ENCODE results near the gene TXNDC11. TPM values are rescaled to one million over a fixed set of nuclear protein-coding genes. Genes with fewer than 3 reads are reported as not detected.

Gene TXNDC11
- total and polyA plus RNA-seq, 2 experiments from 2014 or later: 6.8 to 12.0 TPM

DNA sequence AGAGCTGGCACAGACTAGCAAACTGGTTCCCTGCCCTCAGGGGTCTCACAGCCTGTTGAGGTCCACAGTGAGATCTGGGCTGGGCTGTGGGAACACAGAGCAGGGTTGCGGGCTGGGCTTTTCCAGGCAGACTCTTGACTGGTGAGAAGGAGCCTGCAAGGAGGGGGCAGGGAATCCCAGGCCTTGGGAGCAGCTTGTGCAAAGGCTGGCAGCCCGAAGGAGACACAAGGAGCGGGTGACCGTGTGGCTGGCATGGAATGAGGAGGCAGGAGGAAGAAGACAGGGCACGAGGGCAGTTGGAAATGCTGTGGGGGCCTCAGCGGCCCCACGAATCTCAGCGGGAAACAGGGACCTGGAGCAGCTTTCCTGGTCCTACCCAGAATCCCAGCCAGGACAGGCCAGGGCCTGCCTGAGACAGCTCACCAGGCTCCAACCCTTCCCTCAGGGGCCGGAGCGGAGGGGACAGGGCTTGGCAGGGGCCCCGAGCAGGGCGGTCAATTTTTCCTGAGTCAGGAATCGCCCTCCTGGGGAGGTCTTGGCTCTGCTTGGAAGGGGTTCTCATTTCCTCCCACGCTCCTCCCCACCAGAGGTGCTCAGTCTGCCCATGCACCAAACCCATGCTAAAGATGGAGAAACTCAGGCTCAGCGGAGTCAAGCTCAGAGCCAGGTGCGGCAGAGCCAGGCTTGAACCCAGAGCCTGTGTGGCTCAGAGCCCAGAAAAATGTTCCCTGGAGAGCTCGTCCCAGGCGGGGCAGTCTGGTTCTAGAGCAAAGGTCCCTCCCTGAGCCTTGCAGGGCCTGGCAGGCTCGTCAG lies 83.6 kb downstream of the TXNDC11 start (continued):
- TF ChIP-seq, protein P1, sequence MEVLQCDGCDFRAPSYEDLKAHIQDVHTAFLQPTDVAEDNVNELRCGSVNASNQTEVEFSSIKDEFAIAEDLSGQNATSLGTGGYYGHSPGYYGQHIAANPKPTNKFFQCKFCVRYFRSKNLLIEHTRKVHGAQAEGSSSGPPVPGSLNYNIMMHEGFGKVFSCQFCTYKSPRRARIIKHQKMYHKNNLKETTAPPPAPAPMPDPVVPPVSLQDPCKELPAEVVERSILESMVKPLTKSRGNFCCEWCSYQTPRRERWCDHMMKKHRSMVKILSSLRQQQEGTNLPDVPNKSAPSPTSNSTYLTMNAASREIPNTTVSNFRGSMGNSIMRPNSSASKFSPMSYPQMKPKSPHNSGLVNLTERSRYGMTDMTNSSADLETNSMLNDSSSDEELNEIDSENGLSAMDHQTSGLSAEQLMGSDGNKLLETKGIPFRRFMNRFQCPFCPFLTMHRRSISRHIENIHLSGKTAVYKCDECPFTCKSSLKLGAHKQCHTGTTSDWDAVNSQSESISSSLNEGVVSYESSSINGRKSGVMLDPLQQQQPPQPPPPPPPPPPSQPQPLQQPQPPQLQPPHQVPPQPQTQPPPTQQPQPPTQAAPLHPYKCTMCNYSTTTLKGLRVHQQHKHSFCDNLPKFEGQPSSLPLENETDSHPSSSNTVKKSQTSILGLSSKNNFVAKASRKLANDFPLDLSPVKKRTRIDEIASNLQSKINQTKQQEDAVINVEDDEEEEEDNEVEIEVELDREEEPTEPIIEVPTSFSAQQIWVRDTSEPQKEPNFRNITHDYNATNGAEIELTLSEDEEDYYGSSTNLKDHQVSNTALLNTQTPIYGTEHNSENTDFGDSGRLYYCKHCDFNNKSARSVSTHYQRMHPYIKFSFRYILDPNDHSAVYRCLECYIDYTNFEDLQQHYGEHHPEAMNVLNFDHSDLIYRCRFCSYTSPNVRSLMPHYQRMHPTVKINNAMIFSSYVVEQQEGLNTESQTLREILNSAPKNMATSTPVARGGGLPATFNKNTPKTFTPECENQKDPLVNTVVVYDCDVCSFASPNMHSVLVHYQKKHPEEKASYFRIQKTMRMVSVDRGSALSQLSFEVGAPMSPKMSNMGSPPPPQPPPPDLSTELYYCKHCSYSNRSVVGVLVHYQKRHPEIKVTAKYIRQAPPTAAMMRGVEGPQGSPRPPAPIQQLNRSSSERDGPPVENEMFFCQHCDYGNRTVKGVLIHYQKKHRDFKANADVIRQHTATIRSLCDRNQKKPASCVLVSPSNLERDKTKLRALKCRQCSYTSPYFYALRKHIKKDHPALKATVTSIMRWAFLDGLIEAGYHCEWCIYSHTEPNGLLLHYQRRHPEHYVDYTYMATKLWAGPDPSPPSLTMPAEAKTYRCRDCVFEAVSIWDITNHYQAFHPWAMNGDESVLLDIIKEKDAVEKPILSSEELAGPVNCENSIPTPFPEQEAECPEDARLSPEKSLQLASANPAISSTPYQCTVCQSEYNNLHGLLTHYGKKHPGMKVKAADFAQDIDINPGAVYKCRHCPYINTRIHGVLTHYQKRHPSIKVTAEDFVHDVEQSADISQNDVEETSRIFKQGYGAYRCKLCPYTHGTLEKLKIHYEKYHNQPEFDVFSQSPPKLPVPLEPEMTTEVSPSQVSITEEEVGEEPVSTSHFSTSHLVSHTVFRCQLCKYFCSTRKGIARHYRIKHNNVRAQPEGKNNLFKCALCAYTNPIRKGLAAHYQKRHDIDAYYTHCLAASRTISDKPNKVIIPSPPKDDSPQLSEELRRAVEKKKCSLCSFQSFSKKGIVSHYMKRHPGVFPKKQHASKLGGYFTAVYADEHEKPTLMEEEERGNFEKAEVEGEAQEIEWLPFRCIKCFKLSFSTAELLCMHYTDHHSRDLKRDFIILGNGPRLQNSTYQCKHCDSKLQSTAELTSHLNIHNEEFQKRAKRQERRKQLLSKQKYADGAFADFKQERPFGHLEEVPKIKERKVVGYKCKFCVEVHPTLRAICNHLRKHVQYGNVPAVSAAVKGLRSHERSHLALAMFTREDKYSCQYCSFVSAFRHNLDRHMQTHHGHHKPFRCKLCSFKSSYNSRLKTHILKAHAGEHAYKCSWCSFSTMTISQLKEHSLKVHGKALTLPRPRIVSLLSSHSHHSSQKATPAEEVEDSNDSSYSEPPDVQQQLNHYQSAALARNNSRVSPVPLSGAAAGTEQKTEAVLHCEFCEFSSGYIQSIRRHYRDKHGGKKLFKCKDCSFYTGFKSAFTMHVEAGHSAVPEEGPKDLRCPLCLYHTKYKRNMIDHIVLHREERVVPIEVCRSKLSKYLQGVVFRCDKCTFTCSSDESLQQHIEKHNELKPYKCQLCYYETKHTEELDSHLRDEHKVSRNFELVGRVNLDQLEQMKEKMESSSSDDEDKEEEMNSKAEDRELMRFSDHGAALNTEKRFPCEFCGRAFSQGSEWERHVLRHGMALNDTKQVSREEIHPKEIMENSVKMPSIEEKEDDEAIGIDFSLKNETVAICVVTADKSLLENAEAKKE (CRISPR knock-in tag; IDR thresholded peaks at IDR 0.05): no peak
- TF ChIP-seq, protein P2, sequence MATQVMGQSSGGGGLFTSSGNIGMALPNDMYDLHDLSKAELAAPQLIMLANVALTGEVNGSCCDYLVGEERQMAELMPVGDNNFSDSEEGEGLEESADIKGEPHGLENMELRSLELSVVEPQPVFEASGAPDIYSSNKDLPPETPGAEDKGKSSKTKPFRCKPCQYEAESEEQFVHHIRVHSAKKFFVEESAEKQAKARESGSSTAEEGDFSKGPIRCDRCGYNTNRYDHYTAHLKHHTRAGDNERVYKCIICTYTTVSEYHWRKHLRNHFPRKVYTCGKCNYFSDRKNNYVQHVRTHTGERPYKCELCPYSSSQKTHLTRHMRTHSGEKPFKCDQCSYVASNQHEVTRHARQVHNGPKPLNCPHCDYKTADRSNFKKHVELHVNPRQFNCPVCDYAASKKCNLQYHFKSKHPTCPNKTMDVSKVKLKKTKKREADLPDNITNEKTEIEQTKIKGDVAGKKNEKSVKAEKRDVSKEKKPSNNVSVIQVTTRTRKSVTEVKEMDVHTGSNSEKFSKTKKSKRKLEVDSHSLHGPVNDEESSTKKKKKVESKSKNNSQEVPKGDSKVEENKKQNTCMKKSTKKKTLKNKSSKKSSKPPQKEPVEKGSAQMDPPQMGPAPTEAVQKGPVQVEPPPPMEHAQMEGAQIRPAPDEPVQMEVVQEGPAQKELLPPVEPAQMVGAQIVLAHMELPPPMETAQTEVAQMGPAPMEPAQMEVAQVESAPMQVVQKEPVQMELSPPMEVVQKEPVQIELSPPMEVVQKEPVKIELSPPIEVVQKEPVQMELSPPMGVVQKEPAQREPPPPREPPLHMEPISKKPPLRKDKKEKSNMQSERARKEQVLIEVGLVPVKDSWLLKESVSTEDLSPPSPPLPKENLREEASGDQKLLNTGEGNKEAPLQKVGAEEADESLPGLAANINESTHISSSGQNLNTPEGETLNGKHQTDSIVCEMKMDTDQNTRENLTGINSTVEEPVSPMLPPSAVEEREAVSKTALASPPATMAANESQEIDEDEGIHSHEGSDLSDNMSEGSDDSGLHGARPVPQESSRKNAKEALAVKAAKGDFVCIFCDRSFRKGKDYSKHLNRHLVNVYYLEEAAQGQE (IDR thresholded peaks at IDR 0.05; ENCODE audit: unreplicated experiment): no peak
- TF ChIP-seq EZH2 (IDR thresholded peaks at IDR 0.05; ENCODE audit: low read depth, unreplicated experiment) (no peak), NANOG (IDR thresholded peaks at IDR 0.05; ENCODE audit: borderline replicate concordance) (no peak), ZNF114 (CRISPR knock-in tag; IDR thresholded peaks at IDR 0.05) (no peak), EZH2phosphoT487 (IDR thresholded peaks at IDR 0.05; ENCODE audit: unreplicated experiment) (no peak), ZNF331 (CRISPR knock-in tag; IDR thresholded peaks at IDR 0.05; ENCODE audit: low read depth) (no peak)
- TF ChIP-seq, protein P3, sequence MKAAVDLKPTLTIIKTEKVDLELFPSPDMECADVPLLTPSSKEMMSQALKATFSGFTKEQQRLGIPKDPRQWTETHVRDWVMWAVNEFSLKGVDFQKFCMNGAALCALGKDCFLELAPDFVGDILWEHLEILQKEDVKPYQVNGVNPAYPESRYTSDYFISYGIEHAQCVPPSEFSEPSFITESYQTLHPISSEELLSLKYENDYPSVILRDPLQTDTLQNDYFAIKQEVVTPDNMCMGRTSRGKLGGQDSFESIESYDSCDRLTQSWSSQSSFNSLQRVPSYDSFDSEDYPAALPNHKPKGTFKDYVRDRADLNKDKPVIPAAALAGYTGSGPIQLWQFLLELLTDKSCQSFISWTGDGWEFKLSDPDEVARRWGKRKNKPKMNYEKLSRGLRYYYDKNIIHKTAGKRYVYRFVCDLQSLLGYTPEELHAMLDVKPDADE (IDR thresholded peaks at IDR 0.05): no peak
